ENCODE measurements around the gene CYP4A22.
"Not testable (repeated sequence)": the region's sequence is repeated elsewhere in the genome, so short reads cannot be mapped to it uniquely, and the experiment has no call there.

GRCh38 chr1:47129489-47130230, 7.6 kb upstream of the CYP4A22 start:
- TF ChIP-seq CTCF, POLR2AphosphoS5 (IDR thresholded peaks at IDR 0.05): not testable (repeated sequence)
